Lung (tissue), 12 donors: Measurements from ENCODE around the gene GINS3. TPM values are rescaled to one million over a fixed set of nuclear protein-coding genes. Genes with fewer than 3 reads are reported as not detected.

Source experiments
- ATAC-seq: fragments of 200-7000 bp; cut with Tn5 transposase; one replicate; pipeline ENCODE4 v1.9.1; 2020; ENCODE audit warnings: moderate number of reproducible peaks; ENCODE audit not compliant: insufficient read depth, low FRiP score
- DNase-seq, 3 donors: peaks; one replicate each; pipeline ENCODE4 v3.0.0-alpha.2; 2013 to 2017
- H3K27ac ChIP-seq, 2 donors: one replicate each; pipeline ENCODE4 v1.5.1; 2013; ENCODE audit warnings: mild to moderate bottlenecking in 2 of 2, moderate library complexity in 2 of 2, control low read depth in 1 of 2, inconsistent platforms in 1 of 2, low read depth in 1 of 2, low read length in 1 of 2
- H3K27me3 ChIP-seq, 3 donors: one replicate each; pipeline ENCODE4 v1.5.1; 2013; ENCODE audit warnings: low read length in 2 of 3; ENCODE audit not compliant: control insufficient read depth in 3 of 3, insufficient read depth in 3 of 3
- H3K36me3 ChIP-seq, 4 donors: one replicate each; pipeline ENCODE4 v1.5.1; 2013; ENCODE audit warnings: low read length in 4 of 4, mild to moderate bottlenecking in 1 of 4, moderate library complexity in 1 of 4; ENCODE audit not compliant: control insufficient read depth in 4 of 4, insufficient read depth in 4 of 4
- H3K4me1 ChIP-seq, 5 donors: one replicate each; pipeline ENCODE4 v1.5.1; 2013; ENCODE audit warnings: low read length in 5 of 5, mild to moderate bottlenecking in 2 of 5, moderate library complexity in 1 of 5; ENCODE audit not compliant: control insufficient read depth in 5 of 5, insufficient read depth in 5 of 5
- H3K4me3 ChIP-seq: one replicate; pipeline ENCODE4 v1.5.1; 2013; ENCODE audit warnings: mild to moderate bottlenecking, control low read depth, moderate library complexity
- H3K9ac ChIP-seq, 2 donors: one replicate each; pipeline ENCODE4 v1.5.1; 2013; ENCODE audit warnings: low read length in 2 of 2, control low read depth in 1 of 2; ENCODE audit not compliant: insufficient read depth in 1 of 2
- H3K9me3 ChIP-seq, 4 donors: one replicate each; pipeline ENCODE4 v1.5.1; 2013; ENCODE audit warnings: low read length in 3 of 4, mild to moderate bottlenecking in 1 of 4, moderate library complexity in 1 of 4; ENCODE audit not compliant: control insufficient read depth in 4 of 4, insufficient read depth in 3 of 4
- CTCF ChIP-seq: IDR thresholded peaks from 2 replicates; pipeline ENCODE4 v1.5.1; 2012; ENCODE audit warnings: mild to moderate bottlenecking; ENCODE audit errors: control extremely low read depth, extremely low read depth
- WGBS, 2 donors: extraction: QIAGEN DNeasy Blood & Tissue Kit; methylation state at CpG; one replicate each; pipeline ENCODE4 v1.1.7; 2013; 5-methylcytosine and 5-hydroxymethylcytosine counted together
- polyA plus RNA-seq, 2 donors: library from polyadenylated mRNA; stranded (reverse); fragments of 200-250 nt; gene quantifications; one replicate each; pipeline ENCODE4 v1.2.1, GENCODE V29; 2013
- total RNA-seq, 2 donors: library from RNA; depleted of rRNA in 1 of 2; stranded (reverse); fragments of >200 nt in 1 of 2; gene quantifications; one replicate each; pipeline ENCODE4 v1.2.1, GENCODE V29; 2014 to 2021
- donor health status: control.
- donor health status: control.
- donor health status: Bipolar disorder and iron deficiency.
- donor health status: healthy.
- donor health status: DM: yes; HTN: yes; CAD: no.

GINS3 gene
- total and polyA plus RNA-seq, 4 donors: 2.7 to 5.1 (median 3.4) TPM

DNA sequence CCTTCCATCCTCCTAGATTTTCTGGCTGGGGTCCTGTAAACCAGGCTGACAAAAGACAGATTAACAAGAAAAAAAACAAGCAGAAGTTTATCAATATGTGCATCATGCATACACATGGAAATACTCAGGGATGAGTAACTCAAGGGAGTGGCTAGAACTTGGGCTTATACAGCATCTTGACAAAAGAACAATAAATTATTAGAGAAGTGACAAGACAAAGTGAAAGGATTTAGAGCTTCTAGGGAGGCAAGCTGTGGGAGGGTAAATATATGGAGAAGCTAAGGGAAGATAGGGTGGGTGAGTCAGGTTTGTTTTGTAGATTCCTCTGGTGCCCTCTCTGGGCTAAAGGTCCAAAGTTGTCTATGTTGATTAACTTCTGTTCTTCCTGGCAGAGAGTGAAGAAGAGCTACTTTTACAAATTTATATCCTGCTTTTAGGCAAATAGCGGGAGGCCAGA lies 59.7 kb downstream of the GINS3 start:
- H3K4me3 ChIP-seq: no peak overlapping the region
- peak; percentile 43 for ATAC-seq
- WGBS, 2 donors: 95 to 96% methylated on average over 1 of the region's 1 CpG
- peaks cover 0 to 1% (median 0%) of the 10 kb centered on the region in 4 donors for H3K9me3 ChIP-seq
- H3K9ac ChIP-seq: no peak overlapping the region
- peaks cover 0 to 3% (median 0%) of the 10 kb centered on the region in 5 donors for H3K4me1 ChIP-seq
- no peaks in the 10 kb centered on the region for H3K36me3 ChIP-seq
- TF ChIP-seq CTCF: no peak
- H3K27ac ChIP-seq: peak overlapping the region in 1 of 2 donors; percentile 58
- DNase-seq: no peak
- peaks cover 0 to 7% (median 3%) of the 10 kb centered on the region in 3 donors for H3K27me3 ChIP-seq

- Histone ChIP-seq H3K36me3 (no peaks in the 10 kb centered on the region), H3K4me1 (peaks cover 0 to 3% (median 0%) of the 10 kb centered on the region in 5 donors), H3K9me3 (peaks cover 0 to 1% (median 0%) of the 10 kb centered on the region in 4 donors), H3K9ac (no peak overlapping the region), H3K27ac (no peak overlapping the region), H3K27me3 (peaks cover 0 to 7% (median 3%) of the 10 kb centered on the region in 3 donors), H3K4me3 (no peak overlapping the region)
- no peak for TF ChIP-seq CTCF
- WGBS, 2 donors: 87 to 95% methylated on average over 3 of the region's 3 CpGs
- DNase-seq (no peak), ATAC-seq (no peak)
Observed at GRCh38 chr16:58452640-58453039, 60.4 kb downstream of the GINS3 start.

DNA sequence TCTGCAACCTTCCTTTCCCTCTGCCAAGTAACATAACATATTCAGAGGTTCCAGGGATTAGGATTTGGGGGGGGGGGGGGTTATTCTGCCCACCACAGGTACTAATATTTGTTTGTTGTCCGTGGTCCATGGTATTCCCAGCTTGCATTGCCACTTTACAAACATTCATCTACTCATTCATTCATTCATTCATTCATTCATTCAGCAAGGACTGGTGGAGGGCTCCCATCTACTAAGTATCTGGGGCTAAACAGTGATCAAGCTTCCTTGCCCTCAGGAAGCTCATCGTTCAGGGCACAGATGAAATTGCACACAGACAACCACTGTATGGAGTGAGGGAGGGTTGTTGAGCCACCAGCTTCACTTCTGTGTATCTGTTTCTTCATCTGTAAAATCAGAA lies 61.9 kb downstream of the GINS3 start:
- peaks cover 0 to 1% (median 0%) of the 10 kb centered on the region in 4 donors for H3K9me3 ChIP-seq
- WGBS, 2 donors: 82 to 88% methylated on average over 2 of the region's 2 CpGs
- TF ChIP-seq CTCF: no peak

GRCh38 chr16:58454856-58455255 lies 62.6 kb downstream of the GINS3 start:
- peaks cover 0 to 12% (median 9%) of the 10 kb centered on the region in 3 donors for H3K27me3 ChIP-seq
- no peak for ATAC-seq
- H3K4me1 ChIP-seq: peaks cover 0 to 3% (median 0%) of the 10 kb centered on the region in 5 donors
- DNase-seq: no peak
- TF ChIP-seq CTCF: no peak
- H3K27ac ChIP-seq: no peak overlapping the region
- H3K4me3 ChIP-seq: no peak overlapping the region
- H3K36me3 ChIP-seq: no peaks in the 10 kb centered on the region
- WGBS, 2 donors: 88 to 90% methylated on average over 5 of the region's 5 CpGs
- H3K9ac ChIP-seq: no peak overlapping the region
- peaks cover 0 to 1% (median 0%) of the 10 kb centered on the region in 4 donors for H3K9me3 ChIP-seq

More for the DNA sequence above, 61.9 kb downstream of the GINS3 start:
- H3K27me3 ChIP-seq: peaks cover 0 to 7% (median 6%) of the 10 kb centered on the region in 3 donors
- no peak overlapping the region for H3K4me3 ChIP-seq
- ATAC-seq (no peak), DNase-seq (no peak)
- no peak overlapping the region for H3K27ac ChIP-seq
- no peaks in the 10 kb centered on the region for H3K36me3 ChIP-seq
- no peak overlapping the region for H3K9ac ChIP-seq
- peaks cover 0 to 3% (median 0%) of the 10 kb centered on the region in 5 donors for H3K4me1 ChIP-seq
